H1 (cell line): ENCODE measurements around the gene ZNF608. TPM values are rescaled to one million over a fixed set of nuclear protein-coding genes. Genes with fewer than 3 reads are reported as not detected.

Experiments
- CHD2 ChIP-seq: IDR thresholded peaks from 2 replicates; pipeline ENCODE4 v1.6.1; 2012; ENCODE audit warnings: low read length, improper control_type of control experiment
- RAD21 ChIP-seq, 2 experiments: IDR thresholded peaks in 1 of 2; conservative IDR thresholded peaks in 1 of 2; 2 replicates each; pipeline ENCODE4 v1.6.1; 2011; ENCODE audit warnings: low read depth in 2 of 2, low read length in 2 of 2, improper control_type of control experiment in 1 of 2, inconsistent platforms in 1 of 2, mild to moderate bottlenecking in 1 of 2, moderate library complexity in 1 of 2
- TBP ChIP-seq: IDR thresholded peaks from 2 replicates; pipeline ENCODE4 v1.6.1; 2011; ENCODE audit warnings: low read depth, low read length, improper control_type of control experiment
- polyA plus RNA-seq, 7 experiments: library from polyadenylated mRNA; depleted of rRNA in 3 of 7; stranded (reverse) in 5 of 7; unstranded in 2 of 7; fragments of >200 nt in 5 of 7; fragments of 200-250 nt in 2 of 7; gene quantifications; 1 replicate in 5 of 7; 2 replicates in 1 of 7; 4 replicates in 1 of 7; pipeline versions ENCODE4 v1.2.1 to v1.2.3, GENCODE V29; 2011 to 2013; ENCODE audit warnings: missing spikeins in 2 of 7, mixed read lengths in 2 of 7
- total RNA-seq: library from RNA; stranded (reverse); fragmentation: NEBNext Ultra II Directional; extraction: Animal tissue kit (Norgen Biotek cat#: 25700); gene quantifications from 2 replicates; pipeline ENCODE4 v1.2.1, GENCODE V29; 2021
- TF ChIP-seq, protein P1 (sequence below): fragments of 300-600 bp; sonication (generic); IDR thresholded peaks from 2 replicates; pipeline ENCODE4 v1.7.1; 2012; ENCODE audit warnings: low read length, moderate library complexity, mild to moderate bottlenecking, inconsistent platforms; ENCODE audit not compliant: insufficient replicate concordance

Gene ZNF608
- total and polyA plus RNA-seq, 2 of the 8 experiments (the other 6 are each of a cell fraction or from before 2014, with no cell fraction given), result 17.2 to 40.8 TPM

- TF ChIP-seq, protein P1, sequence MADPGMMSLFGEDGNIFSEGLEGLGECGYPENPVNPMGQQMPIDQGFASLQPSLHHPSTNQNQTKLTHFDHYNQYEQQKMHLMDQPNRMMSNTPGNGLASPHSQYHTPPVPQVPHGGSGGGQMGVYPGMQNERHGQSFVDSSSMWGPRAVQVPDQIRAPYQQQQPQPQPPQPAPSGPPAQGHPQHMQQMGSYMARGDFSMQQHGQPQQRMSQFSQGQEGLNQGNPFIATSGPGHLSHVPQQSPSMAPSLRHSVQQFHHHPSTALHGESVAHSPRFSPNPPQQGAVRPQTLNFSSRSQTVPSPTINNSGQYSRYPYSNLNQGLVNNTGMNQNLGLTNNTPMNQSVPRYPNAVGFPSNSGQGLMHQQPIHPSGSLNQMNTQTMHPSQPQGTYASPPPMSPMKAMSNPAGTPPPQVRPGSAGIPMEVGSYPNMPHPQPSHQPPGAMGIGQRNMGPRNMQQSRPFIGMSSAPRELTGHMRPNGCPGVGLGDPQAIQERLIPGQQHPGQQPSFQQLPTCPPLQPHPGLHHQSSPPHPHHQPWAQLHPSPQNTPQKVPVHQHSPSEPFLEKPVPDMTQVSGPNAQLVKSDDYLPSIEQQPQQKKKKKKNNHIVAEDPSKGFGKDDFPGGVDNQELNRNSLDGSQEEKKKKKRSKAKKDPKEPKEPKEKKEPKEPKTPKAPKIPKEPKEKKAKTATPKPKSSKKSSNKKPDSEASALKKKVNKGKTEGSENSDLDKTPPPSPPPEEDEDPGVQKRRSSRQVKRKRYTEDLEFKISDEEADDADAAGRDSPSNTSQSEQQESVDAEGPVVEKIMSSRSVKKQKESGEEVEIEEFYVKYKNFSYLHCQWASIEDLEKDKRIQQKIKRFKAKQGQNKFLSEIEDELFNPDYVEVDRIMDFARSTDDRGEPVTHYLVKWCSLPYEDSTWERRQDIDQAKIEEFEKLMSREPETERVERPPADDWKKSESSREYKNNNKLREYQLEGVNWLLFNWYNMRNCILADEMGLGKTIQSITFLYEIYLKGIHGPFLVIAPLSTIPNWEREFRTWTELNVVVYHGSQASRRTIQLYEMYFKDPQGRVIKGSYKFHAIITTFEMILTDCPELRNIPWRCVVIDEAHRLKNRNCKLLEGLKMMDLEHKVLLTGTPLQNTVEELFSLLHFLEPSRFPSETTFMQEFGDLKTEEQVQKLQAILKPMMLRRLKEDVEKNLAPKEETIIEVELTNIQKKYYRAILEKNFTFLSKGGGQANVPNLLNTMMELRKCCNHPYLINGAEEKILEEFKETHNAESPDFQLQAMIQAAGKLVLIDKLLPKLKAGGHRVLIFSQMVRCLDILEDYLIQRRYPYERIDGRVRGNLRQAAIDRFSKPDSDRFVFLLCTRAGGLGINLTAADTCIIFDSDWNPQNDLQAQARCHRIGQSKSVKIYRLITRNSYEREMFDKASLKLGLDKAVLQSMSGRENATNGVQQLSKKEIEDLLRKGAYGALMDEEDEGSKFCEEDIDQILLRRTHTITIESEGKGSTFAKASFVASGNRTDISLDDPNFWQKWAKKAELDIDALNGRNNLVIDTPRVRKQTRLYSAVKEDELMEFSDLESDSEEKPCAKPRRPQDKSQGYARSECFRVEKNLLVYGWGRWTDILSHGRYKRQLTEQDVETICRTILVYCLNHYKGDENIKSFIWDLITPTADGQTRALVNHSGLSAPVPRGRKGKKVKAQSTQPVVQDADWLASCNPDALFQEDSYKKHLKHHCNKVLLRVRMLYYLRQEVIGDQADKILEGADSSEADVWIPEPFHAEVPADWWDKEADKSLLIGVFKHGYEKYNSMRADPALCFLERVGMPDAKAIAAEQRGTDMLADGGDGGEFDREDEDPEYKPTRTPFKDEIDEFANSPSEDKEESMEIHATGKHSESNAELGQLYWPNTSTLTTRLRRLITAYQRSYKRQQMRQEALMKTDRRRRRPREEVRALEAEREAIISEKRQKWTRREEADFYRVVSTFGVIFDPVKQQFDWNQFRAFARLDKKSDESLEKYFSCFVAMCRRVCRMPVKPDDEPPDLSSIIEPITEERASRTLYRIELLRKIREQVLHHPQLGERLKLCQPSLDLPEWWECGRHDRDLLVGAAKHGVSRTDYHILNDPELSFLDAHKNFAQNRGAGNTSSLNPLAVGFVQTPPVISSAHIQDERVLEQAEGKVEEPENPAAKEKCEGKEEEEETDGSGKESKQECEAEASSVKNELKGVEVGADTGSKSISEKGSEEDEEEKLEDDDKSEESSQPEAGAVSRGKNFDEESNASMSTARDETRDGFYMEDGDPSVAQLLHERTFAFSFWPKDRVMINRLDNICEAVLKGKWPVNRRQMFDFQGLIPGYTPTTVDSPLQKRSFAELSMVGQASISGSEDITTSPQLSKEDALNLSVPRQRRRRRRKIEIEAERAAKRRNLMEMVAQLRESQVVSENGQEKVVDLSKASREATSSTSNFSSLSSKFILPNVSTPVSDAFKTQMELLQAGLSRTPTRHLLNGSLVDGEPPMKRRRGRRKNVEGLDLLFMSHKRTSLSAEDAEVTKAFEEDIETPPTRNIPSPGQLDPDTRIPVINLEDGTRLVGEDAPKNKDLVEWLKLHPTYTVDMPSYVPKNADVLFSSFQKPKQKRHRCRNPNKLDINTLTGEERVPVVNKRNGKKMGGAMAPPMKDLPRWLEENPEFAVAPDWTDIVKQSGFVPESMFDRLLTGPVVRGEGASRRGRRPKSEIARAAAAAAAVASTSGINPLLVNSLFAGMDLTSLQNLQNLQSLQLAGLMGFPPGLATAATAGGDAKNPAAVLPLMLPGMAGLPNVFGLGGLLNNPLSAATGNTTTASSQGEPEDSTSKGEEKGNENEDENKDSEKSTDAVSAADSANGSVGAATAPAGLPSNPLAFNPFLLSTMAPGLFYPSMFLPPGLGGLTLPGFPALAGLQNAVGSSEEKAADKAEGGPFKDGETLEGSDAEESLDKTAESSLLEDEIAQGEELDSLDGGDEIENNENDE, result peak; percentile 31
- no peak for TF ChIP-seq CHD2
- TF ChIP-seq TBP, result no peak
- TF ChIP-seq RAD21 (IDR thresholded peaks at IDR 0.05 in 1 of 2, conservative IDR thresholded peaks at IDR 0.05 in 1 of 2; ENCODE audit: low read depth in 2 of 2, low read length in 2 of 2), result no peak
Observed at GRCh38 chr5:124733329-124733650, 13.1 kb downstream of the ZNF608 start (continued).
